ENCODE measurements around the gene SYNM. TPM values are rescaled to one million over a fixed set of nuclear protein-coding genes. Genes with fewer than 3 reads are reported as not detected.
A peak's percentile ranks its signal among the peaks of the same experiment; 100 is the strongest.
"Not testable (repeated sequence)": the region's sequence is repeated elsewhere in the genome, so short reads cannot be mapped to it uniquely, and the experiment has no call there.

Gene SYNM
- 10 to 100 TPM in 4 of 8 experiments, 1 to 10 TPM in 4; 5.5 to 92.8 (median 24.7) TPM for total RNA-seq

DNA sequence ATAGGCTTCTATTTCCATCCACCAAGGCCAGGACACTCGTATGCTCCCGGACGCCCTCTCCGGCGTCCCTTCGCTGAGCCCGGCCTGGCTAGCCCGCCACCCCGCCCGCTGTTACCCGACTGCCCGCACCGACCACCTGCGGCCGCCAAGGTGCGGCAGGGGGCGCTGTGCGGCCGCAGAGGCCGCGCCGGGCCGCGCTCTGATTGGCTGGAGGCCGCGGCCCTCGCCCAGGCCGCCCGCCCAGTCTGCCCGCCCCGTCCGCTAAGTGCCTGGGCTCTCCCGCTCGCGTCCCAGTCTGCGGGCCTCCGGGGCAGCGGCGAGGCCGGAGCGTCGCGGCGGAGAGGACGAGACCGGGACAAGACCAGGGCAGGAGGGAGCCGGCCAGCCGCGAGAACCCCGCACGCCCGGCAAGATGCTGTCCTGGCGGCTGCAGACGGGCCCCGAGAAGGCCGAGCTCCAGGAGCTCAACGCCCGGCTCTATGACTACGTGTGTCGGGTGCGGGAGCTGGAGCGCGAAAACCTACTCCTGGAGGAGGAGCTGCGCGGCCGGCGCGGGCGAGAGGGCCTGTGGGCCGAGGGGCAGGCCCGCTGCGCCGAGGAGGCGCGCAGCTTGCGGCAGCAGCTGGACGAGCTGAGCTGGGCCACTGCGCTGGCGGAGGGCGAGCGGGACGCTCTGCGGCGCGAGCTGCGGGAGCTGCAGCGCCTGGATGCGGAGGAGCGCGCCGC, at the start of gene SYNM:
Gene SYNM (plus strand): TSS at position 293 of the 726 bp plus-strand sequence. CDS start 120 bp downstream, at position 413.
- 0 to 1% methylated on average over 2 to 15 of the region's 91 CpGs; no CpG with 5 or more reads in 8 of the 10 experiments for WGBS, 10 experiments
- peaks cover 0 to 7% of the 10 kb centered on the region in 2 donors for H3K4me1 ChIP-seq (replicated peaks in 1 of 2)
- H3K4me3 ChIP-seq, result peak within 1 kb of the TSS; percentile 39 to 53 (median 46)
- in situ Hi-C loops (cut with MboI; ENCODE audit: low pct_unique_long_range_greater_than_20kb in 2 of 9, low sequenced_read_pairs in 9 of 9, unreplicated experiment in 9 of 9), result loop anchor here in 3 of 9 experiments (10.0 to 25.0 kb wide), 2 partner anchors 110 to 607 kb away; no protein-coding TSS in a partner anchor
- peak within 1 kb of the TSS; percentile 32 to 38 for H3K27ac ChIP-seq
- peak; percentile 72 to 85 (median 82) for ATAC-seq (replicated peaks in 6 of 8)

DNA sequence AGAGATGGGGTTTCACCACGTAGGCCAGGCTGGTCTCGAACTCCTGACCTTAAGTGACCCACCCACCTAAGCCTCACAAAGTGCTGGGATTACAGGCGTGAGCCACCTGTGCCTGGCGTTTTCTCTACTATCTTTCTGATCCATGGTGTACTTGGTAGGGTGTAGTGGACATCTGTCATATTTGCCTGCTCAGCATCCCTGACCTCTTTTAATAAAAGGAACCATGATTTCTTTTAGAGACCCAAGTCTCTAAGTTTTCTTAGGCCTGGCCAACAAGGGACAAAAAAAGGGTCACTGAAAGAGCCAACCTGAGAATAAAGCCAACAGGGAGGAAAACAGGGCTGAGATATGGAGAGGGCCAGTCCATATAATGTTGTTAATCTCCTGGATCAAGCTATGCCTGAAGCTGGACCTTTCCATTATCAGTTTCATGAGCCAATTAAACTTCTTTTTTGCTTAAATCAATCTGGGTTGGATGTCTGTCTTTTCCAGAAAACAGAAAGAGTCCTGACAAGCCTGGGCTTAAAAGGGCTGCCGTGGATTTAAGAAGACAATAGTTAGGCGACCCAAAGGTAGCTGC, 49.2 kb upstream of the SYNM start:
- 63 to 100% (median 90%) methylated on average over 1 to 5 of the region's 6 CpGs; no CpG with 5 or more reads in 2 of the 10 experiments for WGBS, 10 experiments
- Histone ChIP-seq H3K4me1 (replicated peaks in 1 of 2) (peaks cover 0 to 4% of the 10 kb centered on the region in 2 donors), H3K27ac (no peak overlapping the region), H3K4me3 (no peak overlapping the region)
- ATAC-seq (replicated peaks in 6 of 8), result no peak
- in situ Hi-C loops (cut with MboI; ENCODE audit: low pct_unique_long_range_greater_than_20kb in 2 of 9, low sequenced_read_pairs in 9 of 9, unreplicated experiment in 9 of 9), result loop anchor here in 5 of 9 experiments (25.0 kb wide), 4 partner anchors 168 to 618 kb away; no protein-coding TSS in a partner anchor

- Histone ChIP-seq H3K4me1 (replicated peaks in 1 of 2) (peaks cover 0 to 4% of the 10 kb centered on the region in 2 donors), H3K27ac (no peak overlapping the region), H3K4me3 (no peak overlapping the region)
- 67 to 100% (median 86%) methylated on average over 1 to 4 of the region's 4 CpGs; no CpG with 5 or more reads in 2 of the 10 experiments for WGBS, 10 experiments
- ATAC-seq (replicated peaks in 6 of 8), result no peak
- in situ Hi-C loops (cut with MboI; ENCODE audit: low pct_unique_long_range_greater_than_20kb in 2 of 9, low sequenced_read_pairs in 9 of 9, unreplicated experiment in 9 of 9), result loop anchor here in 5 of 9 experiments (25.0 kb wide), 4 partner anchors 170 to 620 kb away; no protein-coding TSS in a partner anchor
Measured at GRCh38 chr15:99057020-99057419, 47.9 kb upstream of the SYNM start.

- no peak overlapping the region for H3K4me3 ChIP-seq
- H3K4me1 ChIP-seq (replicated peaks in 1 of 2), result peaks cover 0 to 4% of the 10 kb centered on the region in 2 donors
- WGBS, 10 experiments, result 57 to 89% (median 80%) methylated on average over 1 to 16 of the region's 20 CpGs
- no peak for ATAC-seq (replicated peaks in 6 of 8)
- in situ Hi-C loops (cut with MboI; ENCODE audit: low pct_unique_long_range_greater_than_20kb in 2 of 9, low sequenced_read_pairs in 9 of 9, unreplicated experiment in 9 of 9), result loop anchor here in 5 of 9 experiments (25.0 kb wide), 4 partner anchors 171 to 621 kb away; no protein-coding TSS in a partner anchor
- no peak overlapping the region for H3K27ac ChIP-seq
Measured at GRCh38 chr15:99057697-99058420, 47.0 kb upstream of the SYNM start.

GRCh38 chr15:99058421-99058870, 46.4 kb upstream of the SYNM start:
- in situ Hi-C loops (cut with MboI; ENCODE audit: low pct_unique_long_range_greater_than_20kb in 2 of 9, low sequenced_read_pairs in 9 of 9, unreplicated experiment in 9 of 9), result loop anchor here in 5 of 9 experiments (25.0 kb wide), 4 partner anchors 171 to 621 kb away; no protein-coding TSS in a partner anchor
- Histone ChIP-seq H3K27ac (no peak overlapping the region), H3K4me1 (replicated peaks in 1 of 2) (peaks cover 0 to 4% of the 10 kb centered on the region in 2 donors), H3K4me3 (peak overlapping the region; percentile 28 to 54 (median 36))
- WGBS, 10 experiments, result 87 to 100% (median 100%) methylated on average over 1 to 6 of the region's 27 CpGs; no CpG with 5 or more reads in 3 of the 10 experiments
- ATAC-seq (replicated peaks in 6 of 8), result peak in 7 of 8 experiments; percentile 4 to 15 (median 10)

DNA sequence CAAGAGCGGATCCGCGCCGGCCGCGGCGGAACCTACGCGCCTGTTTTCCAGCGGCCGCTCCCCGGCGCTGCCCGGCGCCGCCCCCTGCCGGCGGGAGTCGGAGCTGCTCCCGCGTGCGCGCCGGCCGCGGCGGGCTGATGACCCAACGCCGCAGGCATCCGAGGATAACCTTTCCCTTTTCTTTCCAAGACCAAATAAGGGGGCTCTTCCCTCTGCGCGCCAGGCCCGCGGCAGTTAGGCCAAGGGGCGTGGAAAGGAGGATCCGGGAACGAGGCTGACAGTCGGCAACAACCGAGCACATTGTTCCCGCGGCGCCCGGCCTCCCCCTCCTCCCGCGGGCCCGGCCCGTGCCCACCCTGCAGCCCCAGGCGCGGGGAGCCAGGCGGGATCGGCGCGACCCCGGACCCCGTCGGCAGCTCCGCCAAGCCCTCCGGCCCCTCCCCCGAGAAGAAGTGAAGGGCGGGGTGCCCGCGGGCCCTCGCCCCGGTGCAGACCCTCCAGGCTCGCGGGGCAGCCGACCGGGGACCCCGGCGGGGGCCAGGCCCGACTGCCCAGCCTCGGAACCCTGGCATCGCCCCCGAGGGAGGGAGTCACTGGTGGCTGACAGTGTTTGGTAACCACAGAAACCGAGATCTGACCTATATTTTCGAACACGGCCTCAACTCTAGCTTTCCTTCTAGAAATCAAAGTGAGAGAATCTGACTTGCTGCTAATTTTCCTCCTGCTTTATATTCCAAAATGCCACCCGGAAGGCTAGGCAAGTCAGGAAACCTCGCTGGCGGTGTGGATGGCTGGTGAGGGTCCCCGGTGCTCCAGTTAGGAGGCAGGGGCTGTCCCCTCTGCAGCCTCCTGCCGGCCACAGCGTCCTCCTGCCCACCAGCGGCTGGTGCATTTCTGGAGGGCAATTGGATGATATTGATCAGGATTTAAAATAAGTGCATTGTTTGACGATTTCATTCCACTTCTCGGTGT, 45.6 kb upstream of the SYNM start:
- Histone ChIP-seq H3K4me1 (replicated peaks in 1 of 2) (peaks cover 0 to 4% of the 10 kb centered on the region in 2 donors), H3K27ac (peak overlapping the region in 1 of 2 donors; percentile 37), H3K4me3 (peak overlapping the region; percentile 28 to 54 (median 36))
- 16 to 90% (median 51%) methylated on average over 1 to 15 of the region's 86 CpGs; no CpG with 5 or more reads in 1 of the 10 experiments for WGBS, 10 experiments
- in situ Hi-C loops (cut with MboI; ENCODE audit: low pct_unique_long_range_greater_than_20kb in 2 of 9, low sequenced_read_pairs in 9 of 9, unreplicated experiment in 9 of 9), result loop anchor here in 5 of 9 experiments (25.0 kb wide), 4 partner anchors 172 to 622 kb away; no protein-coding TSS in a partner anchor
- peak; percentile 87 to 96 (median 92) for ATAC-seq (replicated peaks in 6 of 8)

- in situ Hi-C loops (cut with MboI; ENCODE audit: low pct_unique_long_range_greater_than_20kb in 2 of 9, low sequenced_read_pairs in 9 of 9, unreplicated experiment in 9 of 9), result loop anchor here in 5 of 9 experiments (25.0 kb wide), 4 partner anchors 173 to 623 kb away; no protein-coding TSS in a partner anchor
- H3K4me3 ChIP-seq; ATAC-seq (replicated peaks in 6 of 8); H3K27ac ChIP-seq; H3K4me1 ChIP-seq (replicated peaks in 1 of 2): not testable (repeated sequence)
- 80 to 100% (median 93%) methylated on average over 1 to 17 of the region's 18 CpGs; no CpG with 5 or more reads in 1 of the 10 experiments for WGBS, 10 experiments
Measured at GRCh38 chr15:99060186-99060585, 44.7 kb upstream of the SYNM start.

- no peak overlapping the region for H3K4me3 ChIP-seq
- ATAC-seq (replicated peaks in 6 of 8), result no peak
- in situ Hi-C loops (cut with MboI; ENCODE audit: low pct_unique_long_range_greater_than_20kb in 2 of 9, low sequenced_read_pairs in 9 of 9, unreplicated experiment in 9 of 9), result loop anchor here in 5 of 9 experiments (25.0 kb wide), 4 partner anchors 175 to 625 kb away; no protein-coding TSS in a partner anchor
- H3K4me1 ChIP-seq (replicated peaks in 1 of 2), result peaks cover 0 to 4% of the 10 kb centered on the region in 2 donors
- WGBS, 10 experiments, result 54 to 100% (median 85%) methylated on average over 1 to 3 of the region's 5 CpGs; no CpG with 5 or more reads in 2 of the 10 experiments
- no peak overlapping the region for H3K27ac ChIP-seq
Measured at GRCh38 chr15:99062226-99062625, 42.7 kb upstream of the SYNM start.

DNA sequence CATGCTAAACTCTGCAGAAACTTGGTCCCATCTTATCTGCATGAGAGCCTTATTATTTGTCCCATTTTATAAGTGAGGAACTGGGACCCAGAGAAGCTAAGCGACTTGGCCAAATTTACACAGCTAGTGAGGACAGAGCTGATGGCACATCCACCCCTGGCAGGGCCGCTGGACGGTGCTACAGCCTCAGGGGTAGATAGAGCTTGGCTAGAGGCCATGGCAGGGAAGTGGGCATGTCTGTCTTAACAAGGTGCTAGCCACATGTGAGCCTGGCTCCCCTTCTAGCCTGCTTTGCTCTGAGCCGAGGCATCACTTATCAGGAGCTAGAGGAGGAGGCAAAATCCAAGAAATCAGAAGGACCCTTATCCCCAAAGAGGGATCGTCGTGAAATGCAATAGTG, 36.7 kb upstream of the SYNM start:
- Histone ChIP-seq H3K4me1 (replicated peaks in 1 of 2) (peaks cover 0 to 3% of the 10 kb centered on the region in 2 donors), H3K27ac (no peak overlapping the region), H3K4me3 (no peak overlapping the region)
- no peak for ATAC-seq (replicated peaks in 6 of 8)
- in situ Hi-C loops (cut with MboI; ENCODE audit: low pct_unique_long_range_greater_than_20kb in 2 of 9, low sequenced_read_pairs in 9 of 9, unreplicated experiment in 9 of 9), result loop anchor here in 5 of 9 experiments (25.0 kb wide), 4 partner anchors 181 to 631 kb away; no protein-coding TSS in a partner anchor
- 49 to 100% (median 83%) methylated on average over 2 to 6 of the region's 6 CpGs; no CpG with 5 or more reads in 1 of the 10 experiments for WGBS, 10 experiments

- Histone ChIP-seq H3K4me3 (no peak overlapping the region), H3K4me1 (replicated peaks in 1 of 2) (peaks cover 0 to 8% of the 10 kb centered on the region in 2 donors), H3K27ac (no peak overlapping the region)
- in situ Hi-C loops (cut with MboI; ENCODE audit: low pct_unique_long_range_greater_than_20kb in 2 of 9, low sequenced_read_pairs in 9 of 9, unreplicated experiment in 9 of 9), result loop anchor here in 5 of 9 experiments (25.0 kb wide), 4 partner anchors 183 to 633 kb away; no protein-coding TSS in a partner anchor
- ATAC-seq (replicated peaks in 6 of 8), result peak in 3 of 8 experiments; percentile 26 to 60 (median 35)
- 8 to 90% (median 61%) methylated on average over 1 to 4 of the region's 5 CpGs for WGBS, 10 experiments
Measured at GRCh38 chr15:99070208-99070607, 34.7 kb upstream of the SYNM start.

DNA sequence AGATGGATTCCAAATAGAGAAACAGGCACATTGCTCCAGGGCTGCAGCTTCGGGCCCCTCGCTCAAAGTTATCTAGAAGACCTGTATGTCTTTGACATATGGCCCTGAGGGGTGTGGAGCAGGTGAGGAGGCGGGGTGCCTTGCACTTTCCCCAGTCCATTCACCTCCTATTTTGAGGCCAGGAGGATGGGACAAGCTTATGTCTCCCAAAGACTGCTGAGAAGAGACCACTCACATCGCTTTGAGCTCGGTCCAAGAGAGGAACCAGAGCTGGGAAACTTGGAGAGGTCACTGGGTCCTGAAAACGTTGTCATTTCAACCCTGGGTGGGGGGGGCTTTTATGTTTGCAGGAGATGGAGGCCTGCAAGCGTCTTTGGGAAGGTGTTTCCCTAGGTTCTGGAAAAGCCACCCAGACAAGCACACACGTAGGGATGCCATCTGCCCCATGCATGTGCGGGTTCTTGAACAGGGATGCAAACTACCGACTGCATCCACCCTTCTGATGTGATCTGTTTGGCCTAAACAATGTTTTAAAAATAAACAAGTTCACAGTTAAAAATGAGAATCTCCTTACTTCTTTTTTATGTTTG, 33.7 kb upstream of the SYNM start:
- Histone ChIP-seq H3K27ac (no peak overlapping the region), H3K4me3 (no peak overlapping the region), H3K4me1 (replicated peaks in 1 of 2) (peaks cover 0 to 8% of the 10 kb centered on the region in 2 donors)
- in situ Hi-C loops (cut with MboI; ENCODE audit: low pct_unique_long_range_greater_than_20kb in 2 of 9, low sequenced_read_pairs in 9 of 9, unreplicated experiment in 9 of 9), result loop anchor here in 5 of 9 experiments (25.0 kb wide), 4 partner anchors 184 to 634 kb away; no protein-coding TSS in a partner anchor
- no peak for ATAC-seq (replicated peaks in 6 of 8)
- WGBS, 10 experiments, result 53 to 83% (median 60%) methylated on average over 1 to 6 of the region's 10 CpGs; no CpG with 5 or more reads in 1 of the 10 experiments
